ENCODE measurements around the gene POU2AF2.
"Not testable (repeated sequence)": the region's sequence is repeated elsewhere in the genome, so short reads cannot be mapped to it uniquely, and the experiment has no call there.

The POU2AF2 gene

DNA sequence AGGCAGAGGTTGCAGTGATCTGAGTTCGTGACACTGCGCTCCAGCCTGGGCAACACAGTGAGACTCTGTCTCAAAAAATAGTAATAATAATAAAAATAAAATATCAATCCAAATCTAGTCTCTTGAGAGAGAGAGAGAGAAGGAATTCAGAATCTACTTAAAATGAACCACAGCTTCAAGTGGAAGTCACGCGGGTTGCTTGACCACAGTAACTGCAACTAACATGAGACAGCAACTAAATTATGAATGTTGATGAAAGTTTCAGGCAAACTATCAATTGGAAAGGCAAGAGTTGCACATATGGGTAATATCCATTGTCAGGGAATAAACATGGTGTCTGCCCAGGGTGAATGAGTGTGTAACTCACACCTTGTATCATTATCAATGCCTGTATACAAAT is 12.5 kb downstream of the POU2AF2 start:
- no peak for DNase-seq (ENCODE audit: low read depth in 3 of 3)

DNA sequence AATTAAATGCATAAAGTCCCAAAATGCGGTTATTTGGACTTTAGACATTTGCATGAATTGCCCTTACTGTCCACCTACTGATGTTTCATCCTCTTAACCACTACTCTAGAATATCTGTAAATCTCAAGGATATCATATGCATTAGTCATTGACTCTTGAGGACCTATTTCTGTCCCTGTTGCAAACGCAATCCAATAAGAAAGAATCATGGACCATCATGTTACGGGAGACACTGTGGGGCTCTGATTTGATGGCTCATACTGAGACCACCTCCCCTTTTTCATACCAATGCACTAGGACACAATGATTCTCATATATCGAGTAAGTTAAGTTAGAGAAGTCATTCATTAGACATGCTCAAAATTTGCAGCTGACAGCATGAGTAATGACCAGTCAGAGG is 14.4 kb downstream of the POU2AF2 start:
- no peak for DNase-seq (ENCODE audit: low read depth in 3 of 3)

DNA sequence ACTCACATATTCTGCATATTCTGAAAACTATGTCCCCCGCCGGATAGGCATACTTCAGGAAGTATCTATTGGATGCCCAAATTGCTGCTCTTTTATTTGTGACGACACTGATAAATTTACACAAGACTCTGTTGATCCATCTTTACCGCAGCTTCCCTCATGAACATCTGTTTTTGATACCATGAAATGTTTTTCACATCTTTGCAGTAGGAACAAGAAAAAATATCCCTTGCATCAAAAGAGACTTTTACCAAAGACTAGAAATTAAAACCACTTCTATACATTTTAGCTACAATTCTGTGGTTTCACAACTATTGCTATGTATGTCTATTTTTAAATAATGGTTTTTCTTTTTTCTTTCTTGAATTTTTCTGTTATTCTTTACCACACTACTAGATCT is 15.3 kb downstream of the POU2AF2 start:
- no peak for DNase-seq (ENCODE audit: low read depth in 3 of 3)

DNA sequence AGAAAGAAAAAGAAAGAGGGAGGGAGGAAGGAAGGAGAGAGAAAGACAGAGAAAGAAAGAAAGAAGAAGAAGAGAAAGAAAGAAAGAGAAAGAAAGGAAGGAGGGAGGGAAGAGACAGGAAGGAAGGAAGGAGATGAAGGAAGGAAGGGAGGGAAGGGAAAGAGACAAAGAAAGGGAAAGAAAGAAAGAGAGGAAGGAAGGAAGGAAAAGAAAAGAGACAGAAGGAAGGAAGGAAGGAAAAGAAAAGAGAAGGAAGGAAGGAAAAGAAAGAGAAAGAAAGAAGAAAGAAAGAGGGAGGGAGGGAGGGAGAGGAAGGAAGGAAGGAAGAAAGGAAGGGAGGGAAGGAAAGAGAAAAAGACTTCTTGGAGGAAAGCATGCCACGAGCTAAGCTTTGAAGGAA is 19.1 kb downstream of the POU2AF2 start:
- DNase-seq (ENCODE audit: low read depth in 3 of 3): no peak

DNA sequence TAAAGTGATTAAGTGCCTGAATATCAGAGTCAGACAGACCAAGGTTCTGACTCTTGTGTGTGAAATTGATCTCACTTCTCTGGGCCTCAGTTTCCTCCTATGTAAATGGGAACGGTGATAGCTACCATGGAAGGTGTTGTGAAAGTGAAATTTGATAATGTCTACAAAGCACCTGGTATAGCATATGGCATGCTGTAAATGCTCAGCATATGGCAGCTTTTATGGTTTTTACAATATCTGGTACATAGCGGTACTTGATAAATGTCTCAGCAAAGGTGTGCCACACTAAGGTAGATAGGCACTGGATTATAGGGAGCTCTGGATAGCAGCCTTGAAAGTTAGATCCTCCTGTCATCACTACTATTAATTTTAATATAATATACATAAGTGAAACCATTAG is 19.9 kb downstream of the POU2AF2 start:
- DNase-seq (ENCODE audit: low read depth in 3 of 3): no peak

DNA sequence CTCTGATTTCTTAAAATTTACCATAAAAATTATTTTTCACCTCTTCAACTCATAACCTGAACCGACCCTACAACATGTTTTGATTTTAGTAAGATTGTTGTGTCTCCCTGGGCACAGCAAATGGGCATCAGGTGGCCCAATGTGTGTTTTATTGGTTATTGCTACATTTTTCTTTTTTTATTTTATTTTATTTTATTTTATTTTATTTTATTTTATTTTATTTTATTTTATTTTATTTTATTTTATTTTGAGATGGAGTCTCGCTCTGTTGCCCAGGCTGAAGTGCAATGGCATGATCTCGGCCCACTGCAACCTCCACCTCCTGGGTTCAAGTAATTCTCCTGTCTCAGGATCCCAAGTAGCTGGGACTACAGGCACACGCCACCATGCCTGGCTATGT is 22.8 kb downstream of the POU2AF2 start:
- not testable (repeated sequence) for DNase-seq (ENCODE audit: low read depth in 3 of 3)

DNA sequence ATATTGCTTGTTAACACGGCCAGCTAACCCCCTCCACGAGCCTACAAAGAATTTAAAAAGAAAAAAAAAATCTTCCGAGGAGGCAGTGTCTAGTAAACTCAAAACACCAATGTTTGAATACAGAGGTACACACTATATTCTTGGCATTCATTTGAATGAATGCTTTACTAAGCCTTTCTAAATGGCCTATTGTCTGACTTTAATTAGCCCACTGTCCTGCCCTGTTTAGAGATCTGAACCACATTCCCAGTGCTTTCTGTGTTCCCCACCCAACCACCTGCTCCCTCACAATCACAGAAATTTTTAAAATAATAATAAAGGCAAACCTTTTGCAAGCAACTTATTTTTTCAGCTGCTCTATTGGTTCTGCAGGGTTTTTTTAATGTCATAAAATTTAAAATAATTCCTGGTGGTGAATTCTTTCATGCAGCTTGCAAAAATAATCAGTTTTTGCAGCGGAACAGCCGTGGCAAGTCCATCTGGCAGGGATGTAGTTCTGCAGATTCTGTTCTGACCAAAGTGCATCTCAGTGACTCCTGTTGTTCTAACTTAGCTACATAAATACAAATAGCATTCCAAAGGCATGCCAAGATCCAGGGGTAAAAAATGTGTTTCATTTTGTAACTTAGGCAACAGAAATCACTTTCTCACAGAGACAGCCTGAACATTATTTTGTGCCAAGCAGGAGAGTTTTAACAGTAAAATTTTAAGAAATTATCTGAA is 23.8 kb downstream of the POU2AF2 start:
- no peak for DNase-seq (ENCODE audit: low read depth in 3 of 3)

DNA sequence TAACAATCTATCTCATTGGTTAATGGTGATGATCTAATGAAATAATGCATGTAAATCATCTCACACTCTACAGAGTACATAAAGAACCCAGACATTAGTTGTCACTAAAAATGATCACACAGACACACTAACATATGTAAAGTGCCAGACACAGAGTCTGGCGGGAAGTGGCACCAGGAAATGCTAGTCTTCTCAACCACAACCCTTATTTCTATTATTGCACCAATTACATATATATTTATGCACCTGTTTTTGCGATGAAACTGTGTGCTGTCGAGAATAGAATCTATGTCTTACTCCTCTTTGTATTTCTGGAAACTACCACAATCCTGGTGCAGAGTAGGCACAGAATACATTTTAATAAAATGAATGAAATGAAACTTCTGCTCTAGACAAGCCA is 26.9 kb downstream of the POU2AF2 start:
- DNase-seq (ENCODE audit: low read depth in 3 of 3): no peak

DNA sequence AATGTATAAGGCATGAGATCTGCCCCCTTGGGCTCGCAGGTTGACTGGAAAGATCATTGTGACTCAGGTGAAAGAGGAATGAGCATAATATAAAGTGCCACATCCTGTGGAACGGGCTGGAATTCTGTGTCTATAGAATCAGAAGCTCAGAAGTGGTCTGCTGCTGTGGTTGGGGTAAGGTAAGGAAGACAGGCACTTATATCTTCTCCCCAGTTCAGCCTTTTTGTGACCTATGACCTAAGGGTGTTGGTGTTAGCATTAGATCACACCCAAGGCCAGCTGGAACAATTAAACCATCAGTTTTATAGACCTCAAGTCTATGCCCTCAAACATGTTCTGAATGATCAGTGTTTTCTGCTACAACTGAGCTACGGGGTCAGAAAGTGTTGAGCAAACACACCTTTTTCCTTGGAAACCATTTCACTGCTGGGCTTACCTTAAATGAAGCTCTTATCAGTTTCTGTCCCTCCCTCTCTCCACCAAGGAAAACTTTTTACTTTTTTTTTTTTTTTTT is 37.1 kb downstream of the POU2AF2 start:
- DNase-seq (ENCODE audit: low read depth in 3 of 3): no peak

DNA sequence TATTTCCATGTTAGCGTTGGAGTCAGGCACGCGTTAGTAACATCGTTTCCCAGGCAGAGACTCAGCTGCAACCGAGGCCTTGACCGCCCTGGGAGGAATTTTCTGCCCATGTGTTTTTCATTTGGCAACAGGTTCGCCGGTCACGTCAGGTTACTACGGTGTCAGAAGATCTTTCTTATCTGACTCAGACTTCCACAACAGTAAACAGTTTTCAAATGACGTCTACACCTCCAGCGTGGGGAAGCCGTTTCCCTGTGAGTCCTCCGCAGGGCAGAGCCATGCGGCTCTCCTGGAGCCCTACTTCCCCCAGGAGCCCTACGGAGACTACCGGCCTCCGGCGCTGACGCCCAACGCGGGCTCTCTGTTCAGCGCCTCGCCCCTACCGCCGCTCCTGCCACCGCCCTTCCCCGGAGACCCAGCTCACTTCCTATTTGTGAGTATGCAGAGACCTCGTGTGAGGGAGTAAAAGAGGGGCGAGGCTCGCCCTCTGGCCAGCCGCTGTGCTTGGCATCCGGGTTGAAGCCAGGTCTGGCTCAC is 38.5 kb downstream of the POU2AF2 start:
- no peak for DNase-seq (ENCODE audit: low read depth in 3 of 3)

DNA sequence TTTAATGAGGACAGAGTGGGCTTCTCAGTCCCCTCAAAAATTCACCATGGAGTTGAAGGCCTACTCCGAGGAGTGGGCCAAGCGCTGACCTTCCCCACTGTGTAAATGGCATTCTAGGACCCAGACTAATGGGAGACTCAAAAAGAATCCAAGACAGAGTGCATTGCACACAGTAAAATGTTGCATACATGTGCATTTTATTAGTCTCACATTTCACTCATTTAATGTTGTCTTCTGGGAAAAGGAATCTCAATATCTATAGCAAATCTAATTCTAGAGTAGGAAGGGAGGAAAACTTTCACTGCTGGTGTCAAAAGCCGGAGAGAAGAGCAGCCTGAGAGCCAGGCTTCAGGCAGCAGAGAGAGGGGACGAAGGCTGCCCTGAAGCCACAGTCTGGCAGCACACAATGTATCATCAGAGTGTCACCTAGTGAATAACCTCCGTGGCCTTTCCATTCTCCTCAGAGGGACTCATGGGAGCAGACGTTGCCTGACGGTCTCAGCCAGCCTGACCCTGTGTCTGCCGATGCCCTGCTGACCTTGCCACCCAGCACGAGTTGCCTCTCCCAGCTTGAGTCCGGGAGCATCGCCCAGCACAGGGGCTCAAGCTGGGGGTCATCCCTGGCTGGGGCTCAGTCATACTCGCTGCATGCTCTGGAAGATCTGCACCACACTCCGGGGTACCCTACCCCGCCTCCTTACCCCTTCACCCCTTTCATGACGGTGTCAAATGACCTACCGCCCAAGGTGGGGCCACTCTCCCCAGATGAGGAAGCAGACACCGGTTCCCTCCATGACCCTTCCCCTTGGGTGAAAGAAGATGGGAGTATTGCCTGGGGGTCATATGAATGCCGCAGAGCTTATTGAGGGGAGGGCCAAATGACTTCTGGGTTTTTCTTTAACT is 39.9 kb downstream of the POU2AF2 start:
- DNase-seq (ENCODE audit: low read depth in 3 of 3): no peak

DNA sequence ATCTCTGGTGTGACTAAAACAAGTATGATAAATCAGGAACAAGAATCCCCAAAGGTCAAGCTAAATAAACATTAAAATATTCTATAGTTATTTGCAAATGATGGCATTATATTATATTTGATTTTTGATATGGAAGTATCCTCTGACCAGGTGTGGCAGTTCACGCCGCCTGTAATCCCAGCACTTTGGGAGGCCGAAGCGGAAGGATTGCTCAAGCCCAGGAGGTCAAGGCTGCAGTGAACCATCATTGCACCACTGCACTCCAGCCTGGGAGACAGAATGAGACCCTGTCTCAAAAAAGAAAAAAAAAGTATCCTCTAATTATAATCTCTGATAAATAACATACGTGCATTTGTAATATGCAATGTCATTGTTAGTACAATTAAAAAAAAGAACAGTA is 46.2 kb downstream of the POU2AF2 start:
- no peak for DNase-seq (ENCODE audit: low read depth in 3 of 3)

DNA sequence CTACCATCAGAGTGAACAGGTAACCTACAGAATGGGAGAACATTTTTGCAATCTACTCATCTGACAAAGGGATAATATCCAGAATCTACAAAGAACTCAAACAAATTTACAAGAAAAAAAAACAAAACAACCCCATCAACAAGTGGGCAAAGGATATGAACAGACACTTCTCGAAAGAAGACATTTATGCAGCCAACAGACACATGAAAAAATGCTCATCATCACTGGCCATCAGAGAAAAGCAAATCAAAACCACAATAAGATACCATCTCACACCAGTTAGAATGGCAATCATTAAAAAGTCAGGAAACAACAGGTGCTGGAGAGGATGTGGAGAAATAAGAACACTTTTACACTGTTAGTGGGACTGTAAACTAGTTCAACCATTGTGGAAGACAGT is 46.9 kb downstream of the POU2AF2 start:
- not testable (repeated sequence) for DNase-seq (ENCODE audit: low read depth in 3 of 3)

DNA sequence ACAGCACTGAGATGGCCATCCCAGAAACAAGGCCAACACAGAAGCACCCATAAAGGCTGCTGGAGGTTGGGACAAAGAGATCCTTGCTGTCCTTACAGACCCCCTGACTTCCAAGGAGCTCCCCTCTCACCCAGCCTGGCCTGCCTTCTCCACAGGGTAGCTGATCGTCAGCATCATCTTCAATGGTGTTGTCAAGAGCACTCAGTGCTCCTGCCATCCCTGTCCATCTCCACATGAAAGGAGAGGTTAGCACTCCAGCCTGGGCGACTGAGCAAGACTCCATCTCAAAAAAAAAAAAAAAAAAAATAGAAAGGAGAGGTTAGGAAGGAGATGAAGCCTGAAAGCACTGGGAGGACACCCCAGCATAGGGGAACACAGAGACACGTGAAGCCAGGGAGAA is 50.7 kb downstream of the POU2AF2 start:
- DNase-seq (ENCODE audit: low read depth in 3 of 3): no peak

DNA sequence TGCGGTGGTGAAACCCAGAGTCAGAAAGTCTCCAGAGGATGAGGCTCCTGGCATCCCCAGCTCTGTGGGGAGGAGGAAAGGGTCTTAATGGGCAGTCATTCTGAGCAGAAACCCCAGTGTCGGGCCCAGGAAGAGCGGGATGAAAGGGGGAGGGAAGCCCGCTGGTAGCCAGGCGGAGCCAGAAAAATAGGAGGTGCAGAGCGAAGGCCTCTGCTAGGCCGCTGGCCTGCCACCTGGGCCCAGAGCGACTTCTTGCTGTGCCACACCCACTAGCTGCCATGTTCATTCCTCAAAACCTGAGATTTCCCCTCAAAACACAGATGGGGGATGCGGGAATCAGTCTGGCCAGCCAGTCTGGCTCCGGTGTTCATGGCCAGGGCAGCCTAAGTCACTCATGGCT is 52.2 kb downstream of the POU2AF2 start:
- no peak for DNase-seq (ENCODE audit: low read depth in 3 of 3)

DNA sequence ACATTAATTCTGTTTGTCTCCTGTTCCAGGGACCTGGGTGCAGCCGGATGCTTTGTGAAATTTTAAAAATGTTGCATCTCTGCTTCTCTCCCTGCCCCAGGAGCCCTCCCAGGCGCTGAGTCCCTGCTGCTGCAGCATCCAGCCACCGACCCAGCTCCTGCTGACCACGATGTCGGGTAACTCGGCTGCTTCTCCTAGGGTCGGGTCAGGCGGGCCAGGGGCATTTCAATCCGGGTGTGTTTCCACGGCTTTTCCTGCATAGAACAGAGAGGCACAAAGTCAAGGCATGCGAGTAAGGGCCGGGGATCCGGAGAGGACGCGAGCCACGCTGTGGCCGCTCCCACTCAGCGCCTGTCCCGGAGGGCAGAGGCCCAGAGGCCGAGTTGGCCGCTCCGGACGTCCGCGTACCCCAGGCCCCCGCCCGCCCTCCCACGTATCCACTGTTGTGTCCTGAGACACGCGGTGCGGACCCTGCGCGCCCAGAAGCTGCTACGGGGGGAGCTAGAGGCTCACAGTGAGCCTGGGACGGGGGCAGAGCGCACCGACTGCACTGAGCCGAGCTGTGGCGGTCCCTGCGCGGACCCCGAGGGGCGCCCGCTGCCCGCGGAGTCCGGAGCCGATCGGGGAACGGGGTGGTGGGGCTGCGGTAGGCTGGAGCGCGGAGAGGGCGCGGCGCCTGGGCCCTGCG is 53.0 kb downstream of the POU2AF2 start, which contains the start of gene POU2AF3:
POU2AF3 (plus strand) TSS at position 134 of the 688 bp plus-strand sequence; CDS start at position 170, 36 bp downstream.
- no peak for DNase-seq (ENCODE audit: low read depth in 3 of 3)

DNA sequence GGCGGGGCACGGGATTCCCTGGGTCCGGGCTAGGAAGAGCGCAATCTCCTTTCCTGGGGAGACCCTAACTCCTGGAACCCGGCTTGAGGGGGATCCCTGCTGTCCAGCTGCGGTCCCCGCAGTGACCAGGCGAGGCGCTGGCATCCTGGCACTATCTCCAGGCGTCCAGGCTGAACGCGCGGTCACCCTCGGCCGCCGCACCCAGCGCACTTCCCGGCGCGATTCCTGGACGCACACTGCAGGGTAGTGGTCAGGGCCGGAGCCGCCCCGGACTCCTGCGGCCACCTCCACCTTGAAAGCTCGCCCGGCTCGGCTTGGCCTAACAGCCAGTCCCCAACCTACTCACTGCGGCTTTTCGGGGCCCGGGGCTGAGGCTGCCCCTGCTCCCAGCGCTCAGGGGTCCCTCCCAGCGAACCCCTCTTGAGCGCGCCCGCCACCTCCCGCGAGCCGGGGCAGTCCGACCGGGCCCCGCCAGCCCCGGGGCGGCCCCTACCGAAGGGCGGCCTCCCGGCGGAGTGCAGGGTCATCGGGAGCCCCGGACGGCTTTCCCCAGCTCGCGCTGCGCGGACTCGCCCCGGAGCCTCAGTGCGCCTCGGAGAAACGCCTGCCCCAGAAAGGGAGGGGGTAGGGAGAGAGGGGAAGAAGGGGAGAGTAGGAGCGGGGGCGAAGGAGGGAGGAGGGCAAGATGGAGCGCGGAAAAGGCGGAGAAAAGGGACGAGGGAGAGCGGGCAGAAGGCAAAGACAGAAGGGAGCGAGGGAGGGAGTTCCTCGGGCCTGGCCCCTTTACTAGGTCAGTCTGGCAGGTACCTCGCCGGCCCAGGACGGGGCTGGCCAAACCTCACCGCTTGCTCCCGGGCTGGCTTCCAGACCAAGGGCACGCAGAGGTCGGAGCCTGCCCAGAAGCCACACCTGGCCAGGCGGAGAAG is 53.8 kb downstream of the POU2AF2 start:
- DNase-seq (ENCODE audit: low read depth in 3 of 3): no peak

DNA sequence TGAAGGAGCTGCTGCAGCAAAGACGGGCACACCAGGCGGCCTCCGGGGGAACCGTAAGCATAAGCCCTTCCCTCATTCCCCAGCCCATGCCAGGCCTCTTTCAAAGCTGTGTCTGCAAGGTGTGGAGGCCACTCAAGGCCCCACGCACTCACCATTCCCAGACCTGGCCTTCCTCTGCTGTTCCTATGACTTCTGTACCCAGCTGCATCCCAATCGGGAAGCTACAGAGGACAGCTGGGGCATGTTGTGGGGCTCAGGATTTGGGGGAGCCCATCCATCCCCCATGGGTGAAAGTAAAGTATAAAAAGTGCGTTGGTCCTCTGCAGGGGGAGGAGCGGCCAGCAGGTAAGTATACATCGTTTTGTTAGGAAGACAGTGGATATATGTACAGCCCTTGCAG is 55.0 kb downstream of the POU2AF2 start:
- no peak for DNase-seq (ENCODE audit: low read depth in 3 of 3)

DNA sequence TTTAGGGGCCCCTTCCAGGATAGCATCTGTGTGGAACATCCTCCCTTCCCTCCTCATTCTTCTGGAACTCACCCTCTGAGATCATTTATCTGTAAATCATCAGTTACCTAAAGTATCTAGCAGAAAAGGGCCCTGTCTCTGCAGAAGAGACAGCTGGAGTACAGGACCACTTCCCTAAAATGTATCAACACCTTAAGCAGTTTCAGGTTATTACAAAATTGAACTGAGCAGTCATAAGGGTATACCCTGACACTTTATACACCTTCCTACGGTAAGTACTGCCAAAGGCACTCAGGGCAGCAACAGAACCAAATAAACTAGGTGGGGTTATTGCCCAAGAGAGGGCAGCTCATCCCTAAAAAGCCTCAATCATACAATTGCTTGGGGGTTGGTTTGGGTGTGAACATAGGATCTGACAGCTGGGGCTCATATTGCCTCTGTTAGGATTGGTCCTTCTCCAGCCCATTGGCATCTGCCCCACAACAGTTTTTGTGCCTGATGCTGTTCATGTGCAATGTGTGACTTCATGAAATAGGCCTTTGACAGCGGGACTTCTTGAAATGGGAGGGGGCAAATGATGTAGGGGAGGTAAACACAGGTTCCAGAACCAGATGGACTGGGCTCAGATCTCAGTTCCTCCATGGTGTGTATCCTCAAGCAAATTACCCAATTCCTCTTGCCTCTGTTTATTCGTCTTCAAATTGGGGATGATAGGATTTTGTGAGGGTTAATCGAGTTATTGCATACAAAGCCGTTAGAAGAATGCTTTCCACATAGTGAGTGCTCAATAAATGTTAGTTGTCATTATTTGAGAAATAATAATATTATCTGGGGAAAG is 55.7 kb downstream of the POU2AF2 start:
- DNase-seq (ENCODE audit: low read depth in 3 of 3): no peak

DNA sequence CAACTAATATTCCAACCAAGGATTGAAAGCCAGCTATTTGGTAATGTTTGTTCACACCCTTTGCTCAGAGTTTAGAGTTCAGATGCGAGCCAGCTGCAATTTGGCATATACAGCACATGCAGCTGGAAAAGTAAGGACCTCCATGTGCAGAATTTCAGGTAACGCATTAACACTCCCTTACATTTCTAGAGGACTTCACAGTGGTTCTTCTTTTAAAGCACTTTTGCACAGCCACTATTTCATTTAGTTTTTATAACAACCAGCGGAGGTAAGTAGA is 56.3 kb downstream of the POU2AF2 start:
- no peak for DNase-seq (ENCODE audit: low read depth in 3 of 3)

Measured in stimulated activated CD4-positive, alpha-beta T cell treated with anti-CD3 and anti-CD28 coated beads, TNF-alpha, amount 100 ng/mL, for 4 hours (primary cell).